ENCODE measurements around the gene ADAM17.

DNA sequence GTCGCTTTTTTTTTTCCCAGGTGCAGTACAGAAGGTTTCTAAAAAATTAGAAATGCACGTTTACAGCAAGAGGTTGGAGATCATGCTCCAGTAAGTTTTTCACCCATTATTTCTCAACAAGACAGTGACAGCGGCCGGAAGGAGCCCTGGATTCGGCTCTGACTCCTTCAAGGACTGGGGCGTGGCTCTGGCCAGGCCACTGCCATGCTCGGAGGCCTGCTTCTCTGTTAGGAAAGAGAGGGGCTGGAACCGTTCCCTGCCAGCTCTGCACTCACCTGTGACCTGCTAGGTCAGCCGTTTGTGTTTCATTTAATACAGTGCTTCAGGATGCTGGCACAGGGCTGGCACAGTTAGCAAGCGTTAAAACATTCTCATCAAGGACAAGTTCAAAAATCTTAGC, 87.9 kb downstream of the ADAM17 start:
- TF ChIP-seq SP1 (IDR thresholded peaks at IDR 0.05) (no peak), FOXA1 (IDR thresholded peaks at IDR 0.05) (no peak), LEF1 (IDR thresholded peaks at IDR 0.05; ENCODE audit: borderline replicate concordance) (no peak), SUZ12 (IDR thresholded peaks at IDR 0.05) (no peak), ARNT (IDR thresholded peaks at IDR 0.05) (no peak), L3MBTL2 (conservative IDR thresholded peaks at IDR 0.05) (no peak), CTBP1 (IDR thresholded peaks at IDR 0.05; ENCODE audit: borderline replicate concordance) (no peak)
- TF ChIP-seq, protein P1, sequence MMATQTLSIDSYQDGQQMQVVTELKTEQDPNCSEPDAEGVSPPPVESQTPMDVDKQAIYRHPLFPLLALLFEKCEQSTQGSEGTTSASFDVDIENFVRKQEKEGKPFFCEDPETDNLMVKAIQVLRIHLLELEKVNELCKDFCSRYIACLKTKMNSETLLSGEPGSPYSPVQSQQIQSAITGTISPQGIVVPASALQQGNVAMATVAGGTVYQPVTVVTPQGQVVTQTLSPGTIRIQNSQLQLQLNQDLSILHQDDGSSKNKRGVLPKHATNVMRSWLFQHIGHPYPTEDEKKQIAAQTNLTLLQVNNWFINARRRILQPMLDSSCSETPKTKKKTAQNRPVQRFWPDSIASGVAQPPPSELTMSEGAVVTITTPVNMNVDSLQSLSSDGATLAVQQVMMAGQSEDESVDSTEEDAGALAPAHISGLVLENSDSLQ (IDR thresholded peaks at IDR 0.05): no peak

All from HEK293T (cell line).